Spinal cord (tissue), 10 donors: ENCODE results near the gene TRIM73. TPM values are rescaled to one million over a fixed set of nuclear protein-coding genes. Genes with fewer than 3 reads are reported as not detected.
A peak's percentile ranks its signal among the peaks of the same experiment; 100 is the strongest.
"Not testable (repeated sequence)": the region's sequence is repeated elsewhere in the genome, so short reads cannot be mapped to it uniquely, and the experiment has no call there.

Source experiments
- DNase-seq, 6 donors: peaks; one replicate each; pipeline versions ENCODE4 v3.0.0 to v3.0.0-alpha.2; 2013 to 2015; ENCODE audit warnings: low spot score in 6 of 6, low read depth in 4 of 6
- H3K27ac ChIP-seq: one replicate; pipeline ENCODE4 v1.5.1; 2013; ENCODE audit warnings: low read depth, low read length, control low read depth
- H3K27me3 ChIP-seq: one replicate; pipeline ENCODE4 v1.6.1; 2013; ENCODE audit warnings: low read length; ENCODE audit not compliant: control insufficient read depth, insufficient read depth
- H3K36me3 ChIP-seq: one replicate; pipeline ENCODE4 v1.6.1; 2013; ENCODE audit warnings: low read length; ENCODE audit not compliant: control insufficient read depth, insufficient read depth
- H3K4me1 ChIP-seq: one replicate; pipeline ENCODE4 v1.6.1; 2013; ENCODE audit warnings: low read length; ENCODE audit not compliant: control insufficient read depth, insufficient read depth
- H3K4me3 ChIP-seq: one replicate; pipeline ENCODE4 v1.5.1; 2013; ENCODE audit warnings: low read depth, low read length, control low read depth
- H3K9me3 ChIP-seq: one replicate; pipeline ENCODE4 v1.6.1; 2013; ENCODE audit warnings: low read length; ENCODE audit not compliant: control insufficient read depth, insufficient read depth
- WGBS: methylation state at CpG from one replicate; pipeline ENCODE4 v1.1.5; 2013; ENCODE audit warnings: missing lambda C conversion rate; ENCODE audit not compliant: insufficient coverage; 5-methylcytosine and 5-hydroxymethylcytosine counted together
- polyA plus RNA-seq, 2 donors: library from polyadenylated mRNA; unstranded; fragments of 120-200 nt; gene quantifications; one replicate each; pipeline ENCODE4 v1.2.1, GENCODE V29; 2013; ENCODE audit not compliant: insufficient read length in 2 of 2
- total RNA-seq, 2 donors: library from RNA; depleted of rRNA in 1 of 2; stranded (reverse); fragments of 120-200 nt in 1 of 2; fragments of >200 nt in 1 of 2; gene quantifications; one replicate each; pipeline versions ENCODE4 v1.2.3 to v1.2.4, GENCODE V29; 2013 to 2014
- donor health status: healthy.

TRIM73 gene
- total and polyA plus RNA-seq, 4 donors, result 1.4 to 9.9 (median 4.1) TPM

DNA sequence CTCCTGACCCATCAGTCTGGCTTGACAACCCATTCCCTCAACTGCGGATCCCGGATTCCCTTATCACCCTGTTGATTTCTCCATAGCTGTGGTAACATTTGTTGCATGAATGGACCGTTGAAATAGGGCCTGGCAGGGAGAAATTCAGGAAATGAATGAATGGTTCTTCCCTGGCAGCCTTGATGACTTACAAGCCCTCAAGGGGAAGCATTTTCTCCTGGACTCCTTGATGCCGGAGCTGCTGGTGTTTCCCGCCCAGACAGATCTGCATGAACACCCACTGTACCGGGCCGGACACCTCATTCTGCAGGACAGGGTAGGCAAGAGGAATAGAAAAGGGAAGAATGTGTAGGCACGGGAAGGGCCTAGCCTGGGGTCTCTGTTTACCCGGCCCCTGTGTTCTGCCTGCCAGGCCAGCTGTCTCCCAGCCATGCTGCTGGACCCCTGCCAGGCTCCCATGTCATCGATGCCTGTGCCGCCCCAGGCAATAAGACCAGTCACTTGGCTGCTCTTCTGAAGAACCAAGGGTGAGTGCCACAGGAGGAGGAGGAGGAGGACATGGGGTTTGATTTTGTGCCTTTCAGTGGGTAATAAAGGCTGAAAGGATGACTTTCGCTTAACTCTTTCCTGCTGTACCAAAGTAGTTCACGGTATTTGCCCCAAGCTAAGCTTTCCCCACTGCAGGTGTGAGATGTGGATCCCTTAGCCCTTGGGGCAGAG lies 19.4 kb downstream of the TRIM73 start:
- peaks cover 20% of the 10 kb centered on the region for H3K36me3 ChIP-seq
- WGBS, result 34% methylated on average over 3 of the region's 13 CpGs
- not testable (repeated sequence) for H3K27ac ChIP-seq, H3K4me1 ChIP-seq, H3K27me3 ChIP-seq, H3K4me3 ChIP-seq, H3K9me3 ChIP-seq
- DNase-seq, result peak in 1 of 6 donors; percentile 3

- H3K4me1 ChIP-seq, H3K9me3 ChIP-seq, H3K27ac ChIP-seq, DNase-seq, H3K4me3 ChIP-seq, H3K27me3 ChIP-seq: not testable (repeated sequence)
- WGBS, result 90% methylated on average over 5 of the region's 11 CpGs
- peaks cover 26% of the 10 kb centered on the region for H3K36me3 ChIP-seq
These were observed 20.0 kb downstream of the TRIM73 start for GRCh38 chr7:75415428-75415817.

DNA sequence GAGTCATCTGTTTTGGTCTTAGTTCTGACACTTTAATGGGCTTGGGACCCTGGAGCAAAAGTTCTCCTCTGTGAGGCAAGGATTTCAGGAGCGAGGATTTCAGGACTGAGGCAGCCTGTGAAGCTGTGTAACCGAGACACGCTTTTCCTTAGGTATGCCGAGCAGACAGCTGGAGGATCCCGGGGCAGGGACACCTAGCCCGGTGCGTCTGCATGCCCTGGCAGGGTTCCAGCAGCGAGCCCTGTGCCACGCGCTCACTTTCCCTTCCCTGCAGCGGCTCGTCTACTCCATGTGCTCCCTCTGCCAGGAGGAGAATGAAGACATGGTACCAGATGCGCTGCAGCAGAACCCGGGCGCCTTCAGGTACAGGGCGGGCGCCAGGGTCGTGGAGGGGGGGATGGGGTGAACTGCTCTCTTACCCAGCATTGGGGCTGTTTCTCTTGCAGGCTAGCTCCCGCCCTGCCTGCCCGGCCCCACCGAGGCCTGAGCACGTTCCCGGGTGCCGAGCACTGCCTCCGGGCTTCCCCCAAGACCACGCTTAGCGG lies 20.5 kb downstream of the TRIM73 start:
- not testable (repeated sequence) for H3K9me3 ChIP-seq, H3K4me3 ChIP-seq, H3K4me1 ChIP-seq, H3K27me3 ChIP-seq, DNase-seq, H3K27ac ChIP-seq
- H3K36me3 ChIP-seq, result peaks cover 27% of the 10 kb centered on the region
- WGBS, result 77% methylated on average over 9 of the region's 27 CpGs

DNA sequence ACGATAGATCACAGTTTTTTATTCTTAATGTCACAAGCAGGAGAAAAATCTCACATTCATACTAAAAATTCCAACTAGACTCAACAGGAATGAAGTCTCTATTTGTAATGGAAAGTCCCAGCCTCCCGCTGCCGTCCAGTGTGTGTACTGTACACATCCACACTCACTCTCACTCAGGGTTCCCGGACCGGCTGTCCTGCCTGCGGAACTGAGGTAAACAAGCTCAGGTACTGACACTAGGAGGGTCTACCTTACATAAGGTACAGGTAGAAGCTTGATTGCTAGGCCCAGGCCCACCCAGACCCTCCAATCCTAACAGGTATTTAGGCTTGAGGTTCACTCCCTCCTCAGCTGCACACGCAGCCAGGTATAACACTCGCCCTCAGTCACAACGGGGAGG lies 21.4 kb downstream of the TRIM73 start:
- not testable (repeated sequence) for DNase-seq, H3K27ac ChIP-seq, H3K9me3 ChIP-seq, H3K27me3 ChIP-seq, H3K4me1 ChIP-seq, H3K4me3 ChIP-seq
- peaks cover 35% of the 10 kb centered on the region for H3K36me3 ChIP-seq
- WGBS, result no CpG with 5 or more reads among the region's 9 CpGs

DNA sequence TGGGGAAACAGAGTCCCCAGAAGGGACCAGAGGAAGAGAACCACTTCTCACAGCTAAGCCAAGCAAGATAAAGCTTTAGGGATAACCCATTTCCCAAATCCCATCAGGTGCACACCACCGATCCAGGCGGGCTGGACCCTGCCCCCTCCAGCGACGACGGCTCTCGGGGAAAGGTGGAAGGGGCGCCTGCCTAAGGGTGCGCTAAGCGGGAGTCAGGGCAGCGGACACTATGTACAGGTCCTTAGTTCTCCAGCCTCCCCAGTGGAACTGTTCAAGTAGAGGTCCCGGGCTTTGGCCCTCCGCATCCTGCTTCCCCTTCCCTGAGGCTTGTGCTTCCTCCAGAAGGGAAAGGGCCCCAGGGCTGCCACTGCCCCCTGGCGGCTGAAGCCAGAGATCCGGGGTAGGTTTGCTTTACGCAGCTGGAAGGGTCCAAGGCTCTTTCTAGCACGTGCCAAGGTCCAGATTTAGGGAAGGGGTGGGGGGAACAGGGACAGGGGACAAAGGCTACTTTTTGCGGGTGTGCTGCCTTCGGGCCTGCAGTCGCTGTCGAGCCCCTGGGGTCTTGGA lies 22.9 kb downstream of the TRIM73 start:
- H3K4me1 ChIP-seq, H3K27ac ChIP-seq, H3K9me3 ChIP-seq, H3K27me3 ChIP-seq, H3K4me3 ChIP-seq, DNase-seq: not testable (repeated sequence)
- peaks cover 41% of the 10 kb centered on the region for H3K36me3 ChIP-seq
- WGBS, result no CpG with 5 or more reads among the region's 20 CpGs

DNA sequence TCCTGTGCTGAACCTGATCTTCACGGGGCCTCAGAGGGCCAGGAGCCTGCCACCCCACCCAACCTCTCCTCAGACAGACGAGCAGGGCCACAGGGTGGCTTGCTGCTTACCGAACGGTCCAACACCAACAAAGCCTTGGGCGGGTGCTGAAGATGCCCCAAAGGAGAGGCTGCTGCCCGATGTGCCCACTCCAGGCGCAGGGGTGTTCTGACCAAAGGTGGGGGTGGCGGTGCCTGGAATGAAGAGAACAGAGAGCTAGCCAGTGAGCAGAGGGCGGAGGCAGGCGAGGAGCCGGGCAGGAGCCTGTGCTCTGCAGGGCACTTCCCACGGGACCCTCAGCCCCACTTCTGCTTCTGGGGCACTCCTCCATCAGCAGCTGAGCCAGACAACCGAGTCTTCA lies 23.8 kb downstream of the TRIM73 start:
- not testable (repeated sequence) for H3K9me3 ChIP-seq, H3K27ac ChIP-seq, H3K4me1 ChIP-seq, H3K4me3 ChIP-seq, DNase-seq, H3K27me3 ChIP-seq
- peaks cover 49% of the 10 kb centered on the region for H3K36me3 ChIP-seq
- 95% methylated on average over 5 of the region's 13 CpGs for WGBS

DNA sequence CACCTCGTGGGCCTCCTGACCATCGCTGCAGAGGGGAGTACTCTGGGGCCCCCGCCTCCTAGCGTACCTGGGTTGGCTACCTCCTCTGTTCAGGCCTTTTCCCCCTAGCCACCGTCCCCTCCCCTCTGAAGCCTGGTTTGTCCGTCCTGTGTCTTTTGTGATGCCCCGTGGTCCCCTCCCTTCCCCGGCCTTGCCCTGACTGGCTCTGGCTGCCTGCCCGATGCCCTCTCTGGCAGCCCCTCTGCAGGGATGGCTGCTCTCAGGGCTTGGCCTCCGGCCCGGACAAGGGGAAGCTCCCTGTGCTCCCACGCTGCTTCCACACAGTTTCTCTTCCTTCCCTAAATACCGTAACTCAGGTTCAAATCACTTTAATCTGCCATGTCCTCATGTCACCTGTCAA lies 24.3 kb downstream of the TRIM73 start:
- H3K4me1 ChIP-seq, H3K9me3 ChIP-seq, H3K27me3 ChIP-seq, H3K4me3 ChIP-seq, H3K27ac ChIP-seq: not testable (repeated sequence)
- WGBS, result 69% methylated on average over 10 of the region's 13 CpGs
- DNase-seq, result peak in 1 of 6 donors; percentile 1
- peaks cover 54% of the 10 kb centered on the region for H3K36me3 ChIP-seq

- H3K27me3 ChIP-seq, H3K4me1 ChIP-seq, H3K27ac ChIP-seq, DNase-seq, H3K9me3 ChIP-seq, H3K4me3 ChIP-seq: not testable (repeated sequence)
- 90% methylated on average over 8 of the region's 13 CpGs for WGBS
- peaks cover 57% of the 10 kb centered on the region for H3K36me3 ChIP-seq
These were observed 24.7 kb downstream of the TRIM73 start for GRCh38 chr7:75420152-75420551.

DNA sequence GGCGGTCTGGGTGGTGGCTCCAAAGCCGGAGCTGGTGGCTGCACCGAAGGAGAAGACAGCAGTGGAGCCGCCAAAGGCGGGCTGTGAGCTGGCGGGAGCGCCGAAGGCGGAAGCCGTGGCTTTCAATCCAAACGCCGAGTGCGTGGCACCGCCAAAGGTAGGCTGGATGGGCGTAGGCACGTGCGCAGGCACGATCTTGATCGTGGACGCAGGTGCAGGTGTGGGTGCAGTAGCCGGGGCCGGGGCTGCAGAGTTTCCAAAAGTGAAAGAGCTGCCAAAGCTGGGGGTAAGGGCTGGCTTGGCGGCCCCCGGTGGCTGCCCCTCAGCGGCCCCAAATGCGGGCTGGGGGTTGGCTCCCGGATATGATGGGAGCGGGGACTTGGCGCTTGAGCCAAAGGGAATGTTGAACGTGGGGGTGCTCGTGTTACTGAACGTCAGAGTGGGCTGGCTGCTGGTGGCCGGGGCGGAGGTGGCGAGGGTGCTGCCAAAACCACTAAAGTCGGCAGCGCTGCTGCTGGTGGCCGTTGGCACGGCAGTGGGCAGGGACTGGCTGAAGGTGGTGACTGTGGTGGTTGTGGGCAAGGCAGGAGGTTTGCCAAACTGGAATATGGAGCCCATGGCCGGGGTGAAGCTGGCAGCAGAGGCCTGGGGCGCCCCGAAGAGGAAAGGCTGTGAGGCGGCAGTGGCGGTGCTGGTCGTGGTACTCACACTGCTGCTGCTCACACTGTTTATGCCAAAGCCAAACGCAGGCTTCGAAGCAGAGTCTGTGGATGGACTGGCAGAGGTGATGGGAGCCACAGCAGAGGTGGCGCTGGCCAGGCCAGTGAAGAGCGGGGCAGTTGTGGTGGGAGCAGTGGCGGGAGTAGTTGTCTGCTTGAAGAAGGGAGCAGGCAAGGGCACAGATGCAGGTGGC lies 26.6 kb downstream of the TRIM73 start:
- H3K9me3 ChIP-seq, H3K4me1 ChIP-seq, DNase-seq, H3K27ac ChIP-seq, H3K4me3 ChIP-seq, H3K27me3 ChIP-seq: not testable (repeated sequence)
- 98% methylated on average over 16 of the region's 50 CpGs for WGBS
- peaks cover 49% of the 10 kb centered on the region for H3K36me3 ChIP-seq
